Ectodermal cell (in vitro differentiated cells): Measurements from ENCODE around the gene GALNT16.

Experiments used
- H3K27ac ChIP-seq: 2 replicates; pipeline ENCODE4 v1.7.0; 2013; ENCODE audit warnings: mild to moderate bottlenecking, low read depth, low read length; ENCODE audit not compliant: insufficient read depth, poor library complexity, severe bottlenecking
- H3K27me3 ChIP-seq: 2 replicates; pipeline ENCODE4 v1.7.0; 2013; ENCODE audit warnings: mild to moderate bottlenecking, low read length; ENCODE audit not compliant: insufficient read depth, control insufficient read depth, poor library complexity, severe bottlenecking
- H3K36me3 ChIP-seq: one replicate; pipeline ENCODE4 v1.7.0; 2013; ENCODE audit warnings: low read length; ENCODE audit not compliant: control insufficient read depth, insufficient read depth
- H3K4me1 ChIP-seq: one replicate; pipeline ENCODE4 v1.7.0; 2013; ENCODE audit warnings: low read length; ENCODE audit not compliant: control insufficient read depth, insufficient read depth
- H3K4me3 ChIP-seq: 2 replicates; pipeline ENCODE4 v1.7.0; 2013; ENCODE audit warnings: low read depth, low read length, control low read depth; ENCODE audit not compliant: insufficient read depth
- H3K9me3 ChIP-seq: 2 replicates; pipeline ENCODE4 v1.7.0; 2013; ENCODE audit warnings: mild to moderate bottlenecking, low read length, moderate library complexity; ENCODE audit not compliant: control insufficient read depth
- WGBS, 2 experiments: methylation state at CpG; one replicate each; pipeline ENCODE4 v1.1.7; 2013; ENCODE audit warnings: missing lambda C conversion rate in 2 of 2; 5-methylcytosine and 5-hydroxymethylcytosine counted together

GALNT16 gene

DNA sequence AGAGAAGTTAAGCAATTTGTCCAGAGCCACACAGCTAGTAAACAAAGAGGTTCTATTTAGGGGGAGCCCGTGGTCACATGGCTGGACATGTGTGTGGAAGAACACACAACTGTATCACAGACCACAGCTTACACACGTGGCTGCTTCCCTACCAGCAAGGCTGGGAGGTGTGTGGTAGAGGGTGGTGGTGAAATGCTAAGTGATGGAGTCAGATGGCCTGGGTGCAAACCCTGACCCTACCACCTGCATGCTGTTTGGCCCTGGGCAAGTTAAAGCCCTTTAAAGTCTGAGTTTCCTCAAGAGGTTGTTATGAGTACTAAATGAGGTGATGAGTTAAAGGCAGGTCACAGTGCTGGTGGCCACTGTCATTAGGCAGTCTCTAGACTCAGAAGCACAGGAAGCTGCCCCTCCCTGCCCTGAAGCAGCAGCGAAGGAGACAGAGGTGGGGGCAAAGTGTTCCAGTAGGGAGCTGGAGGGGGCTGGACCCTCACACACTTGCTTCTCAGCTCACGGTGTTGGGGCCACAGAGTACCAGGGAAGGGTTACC lies 73.9 kb downstream of the GALNT16 start:
- Histone ChIP-seq H3K36me3 (no peaks in the 10 kb centered on the region), H3K9me3 (no peaks in the 10 kb centered on the region), H3K4me3 (no peak overlapping the region), H3K27ac (no peak overlapping the region), H3K27me3 (no peaks in the 10 kb centered on the region), H3K4me1 (no peaks in the 10 kb centered on the region)
- WGBS, 2 experiments, result 80 to 88% methylated on average over 4 of the region's 4 CpGs

DNA sequence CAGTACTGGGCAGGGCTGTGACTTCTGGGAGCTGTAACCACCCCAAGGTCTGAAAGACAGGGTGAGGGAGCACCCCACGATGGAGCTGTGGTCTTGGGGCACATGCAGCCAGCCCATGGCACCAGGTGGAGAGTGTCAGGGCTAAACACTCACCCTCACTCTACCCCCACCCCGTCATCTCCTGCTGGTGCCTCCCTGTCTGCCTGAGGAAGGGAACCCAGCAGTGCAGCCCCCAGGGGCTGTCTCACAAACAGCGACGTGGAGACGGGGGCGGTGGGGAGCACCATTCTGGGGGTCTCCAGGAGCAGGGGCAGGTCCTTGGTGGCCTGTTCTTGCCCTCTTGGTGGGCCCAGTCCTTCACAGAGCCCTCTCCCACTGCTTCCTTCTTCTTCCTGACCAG lies 74.6 kb downstream of the GALNT16 start:
- no peak overlapping the region for H3K4me3 ChIP-seq
- 90 to 92% methylated on average over 6 of the region's 6 CpGs for WGBS, 2 experiments
- no peaks in the 10 kb centered on the region for H3K27me3 ChIP-seq
- H3K4me1 ChIP-seq, result no peaks in the 10 kb centered on the region
- H3K27ac ChIP-seq, result no peak overlapping the region
- H3K9me3 ChIP-seq, result no peaks in the 10 kb centered on the region
- H3K36me3 ChIP-seq, result no peaks in the 10 kb centered on the region

DNA sequence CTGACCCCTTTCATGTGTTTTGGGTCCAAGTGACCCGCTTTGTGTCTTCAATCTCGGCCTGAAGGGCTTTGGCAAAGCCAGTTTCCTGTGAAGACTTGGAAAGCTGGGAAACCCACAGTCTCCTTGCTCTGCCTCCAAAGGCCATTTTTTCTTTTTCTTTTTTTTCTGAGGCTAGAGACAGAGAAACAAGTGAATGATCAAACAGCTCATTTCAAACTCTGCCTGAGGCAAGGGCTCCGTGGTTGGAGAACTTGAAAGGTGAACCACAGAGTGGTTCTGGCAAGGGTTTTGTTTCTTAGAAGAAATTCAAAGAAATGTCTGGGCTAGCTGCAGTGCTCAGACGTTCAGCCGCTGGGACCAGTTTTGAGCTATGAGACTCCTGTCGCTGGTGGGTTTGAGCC lies 75.4 kb downstream of the GALNT16 start:
- no peak overlapping the region for H3K27ac ChIP-seq
- H3K4me1 ChIP-seq, result no peaks in the 10 kb centered on the region
- H3K9me3 ChIP-seq, result no peaks in the 10 kb centered on the region
- no peaks in the 10 kb centered on the region for H3K36me3 ChIP-seq
- no peak overlapping the region for H3K4me3 ChIP-seq
- 77 to 80% methylated on average over 6 of the region's 6 CpGs for WGBS, 2 experiments
- H3K27me3 ChIP-seq, result no peaks in the 10 kb centered on the region

DNA sequence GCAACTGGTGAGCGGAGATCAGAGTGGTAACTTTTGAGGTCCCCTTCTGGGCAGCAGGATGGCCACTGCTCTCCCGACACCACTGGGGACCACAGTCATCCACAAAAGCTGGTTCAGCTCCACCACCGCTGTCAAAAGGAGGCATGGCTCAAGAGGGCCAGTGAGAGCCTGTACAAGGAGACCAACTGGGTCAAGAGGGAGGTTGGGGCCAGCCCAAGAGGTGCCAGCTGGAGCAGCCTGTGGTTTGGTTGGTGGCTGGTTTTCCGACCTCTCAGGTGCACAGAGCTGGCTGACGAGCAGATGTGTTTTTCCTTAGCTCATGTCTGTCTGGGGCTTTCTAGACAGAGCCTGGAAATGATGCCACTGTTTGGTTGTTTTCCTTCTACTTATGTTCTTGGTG lies 78.0 kb downstream of the GALNT16 start:
- H3K36me3 ChIP-seq, result no peaks in the 10 kb centered on the region
- H3K4me3 ChIP-seq, result no peak overlapping the region
- no peaks in the 10 kb centered on the region for H3K4me1 ChIP-seq
- 91 to 94% methylated on average over 5 of the region's 5 CpGs for WGBS, 2 experiments
- H3K9me3 ChIP-seq, result no peaks in the 10 kb centered on the region
- H3K27me3 ChIP-seq, result no peaks in the 10 kb centered on the region
- H3K27ac ChIP-seq, result no peak overlapping the region

DNA sequence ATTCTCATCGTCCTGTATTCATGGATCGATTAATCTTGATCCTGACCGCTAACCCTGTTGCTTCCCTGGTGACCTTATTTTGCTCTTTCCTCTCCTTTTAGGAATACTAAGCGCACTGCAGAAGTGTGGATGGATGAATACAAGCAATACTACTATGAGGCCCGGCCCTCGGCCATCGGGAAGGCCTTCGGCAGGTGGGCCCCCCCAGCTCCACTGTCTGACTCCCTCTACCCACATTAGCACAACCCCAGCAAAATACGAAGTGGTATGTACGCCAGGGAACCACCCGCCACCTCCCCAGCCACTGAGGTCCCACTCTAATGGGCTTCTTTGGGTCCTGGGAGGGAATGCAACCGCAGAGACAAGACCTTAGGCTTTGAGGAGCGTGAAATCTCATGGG lies 79.5 kb downstream of the GALNT16 start:
- Histone ChIP-seq H3K27me3 (no peaks in the 10 kb centered on the region), H3K4me1 (no peaks in the 10 kb centered on the region), H3K9me3 (no peaks in the 10 kb centered on the region), H3K36me3 (no peaks in the 10 kb centered on the region), H3K27ac (no peak overlapping the region), H3K4me3 (no peak overlapping the region)
- WGBS, 2 experiments, result 94 to 96% methylated on average over 13 of the region's 13 CpGs

DNA sequence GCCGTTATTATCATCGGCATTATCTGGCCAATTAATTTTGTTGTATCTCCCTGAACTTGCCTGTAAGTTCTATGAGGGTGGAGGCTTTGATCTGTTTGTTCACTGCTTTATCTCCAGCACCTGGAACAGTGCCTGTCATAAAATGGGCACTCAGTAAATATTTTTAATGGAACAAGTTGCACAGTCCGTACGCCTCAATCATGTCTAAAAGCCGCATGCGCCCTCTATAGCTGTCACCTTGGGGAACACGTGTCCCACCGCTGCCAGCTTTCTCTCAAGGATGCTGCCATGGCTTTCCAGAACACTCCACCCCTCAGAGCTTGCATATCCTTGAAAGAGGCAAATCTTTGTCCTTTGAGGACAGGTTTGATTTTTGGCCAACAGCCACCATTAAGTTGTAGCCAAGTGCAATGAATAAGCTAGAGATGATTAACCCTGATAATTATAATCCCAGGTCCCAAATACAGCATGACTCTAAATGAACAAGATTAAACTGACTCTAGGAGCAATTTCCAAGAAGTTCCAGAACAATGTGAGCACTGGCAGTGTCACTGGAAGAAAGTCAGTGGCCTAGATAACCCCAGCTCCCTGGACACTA lies 83.1 kb downstream of the GALNT16 start:
- no peaks in the 10 kb centered on the region for H3K36me3 ChIP-seq
- H3K4me3 ChIP-seq, result no peak overlapping the region
- no peaks in the 10 kb centered on the region for H3K9me3 ChIP-seq
- no peaks in the 10 kb centered on the region for H3K27me3 ChIP-seq
- 95 to 96% methylated on average over 8 of the region's 8 CpGs for WGBS, 2 experiments
- no peak overlapping the region for H3K27ac ChIP-seq
- H3K4me1 ChIP-seq, result no peaks in the 10 kb centered on the region

DNA sequence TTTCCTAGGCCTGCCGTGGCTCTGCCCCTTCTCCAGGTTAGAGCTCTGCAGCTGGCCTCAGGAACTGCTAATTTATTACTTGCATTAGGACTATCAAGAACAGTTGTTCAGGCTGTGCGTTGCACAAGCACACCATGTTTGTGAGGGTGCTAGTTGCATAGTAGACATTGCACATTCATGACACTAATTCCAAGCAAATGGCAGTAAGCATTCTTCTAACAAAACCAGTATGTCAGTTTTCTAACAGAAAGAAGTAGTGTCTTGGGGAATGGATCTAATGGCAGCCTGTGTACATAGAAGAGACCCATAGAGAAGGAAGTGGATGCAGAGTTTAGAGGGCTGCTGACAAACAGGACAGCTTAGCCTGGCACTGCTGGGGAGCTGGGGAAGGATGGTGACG lies 84.2 kb downstream of the GALNT16 start:
- no peaks in the 10 kb centered on the region for H3K4me1 ChIP-seq
- no peak overlapping the region for H3K4me3 ChIP-seq
- H3K27ac ChIP-seq, result no peak overlapping the region
- H3K36me3 ChIP-seq, result no peaks in the 10 kb centered on the region
- H3K9me3 ChIP-seq, result no peaks in the 10 kb centered on the region
- WGBS, 2 experiments, result 88 to 91% methylated on average over 3 of the region's 3 CpGs
- no peaks in the 10 kb centered on the region for H3K27me3 ChIP-seq

DNA sequence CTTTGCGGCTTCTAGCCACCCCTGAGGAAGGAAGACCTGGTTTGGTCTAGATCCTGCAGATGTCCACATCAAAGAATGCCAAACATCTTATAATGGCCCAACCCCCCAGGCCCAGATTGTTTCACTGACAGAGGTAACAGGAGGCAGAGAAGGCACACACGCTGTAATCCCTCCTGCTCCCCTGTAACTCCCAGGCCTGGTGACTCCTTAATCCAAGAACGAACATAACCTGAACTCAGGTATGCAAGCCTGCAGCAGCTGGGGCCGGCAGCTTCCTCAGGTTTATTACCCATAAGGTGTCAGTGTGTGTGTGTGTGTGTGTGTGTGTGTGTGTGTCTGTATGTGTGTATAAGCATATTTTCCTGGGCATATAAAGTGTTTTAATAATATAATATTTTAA lies 85.4 kb downstream of the GALNT16 start:
- Histone ChIP-seq H3K27ac (no peak overlapping the region), H3K9me3 (no peaks in the 10 kb centered on the region), H3K27me3 (no peaks in the 10 kb centered on the region), H3K4me3 (no peak overlapping the region), H3K36me3 (no peaks in the 10 kb centered on the region), H3K4me1 (no peaks in the 10 kb centered on the region)
- WGBS, 2 experiments, result 63 to 69% methylated on average over 4 of the region's 4 CpGs

DNA sequence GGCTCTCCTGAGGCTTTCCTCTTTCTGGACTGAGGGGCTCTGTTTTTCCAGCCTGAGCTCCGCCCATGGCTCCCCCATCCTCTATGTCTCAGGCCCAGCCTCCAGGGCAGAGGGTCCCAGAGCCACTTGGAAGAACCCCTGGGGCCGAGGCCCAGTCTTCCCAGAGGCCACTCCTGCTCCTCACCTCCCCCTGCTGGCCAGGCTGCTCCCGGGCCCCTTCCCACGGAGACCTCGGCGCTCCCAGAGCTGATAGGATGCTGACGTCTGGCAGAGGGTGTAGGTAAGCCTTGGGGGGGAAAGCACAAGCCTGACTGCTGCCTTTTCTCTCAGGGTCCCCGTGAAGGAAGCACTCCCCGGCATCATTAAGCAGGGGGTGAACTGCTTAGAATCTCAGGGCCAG lies 86.8 kb downstream of the GALNT16 start:
- Histone ChIP-seq H3K27me3 (no peaks in the 10 kb centered on the region), H3K36me3 (no peaks in the 10 kb centered on the region), H3K4me1 (peaks cover 13% of the 10 kb centered on the region), H3K27ac (no peak overlapping the region), H3K4me3 (no peak overlapping the region), H3K9me3 (no peaks in the 10 kb centered on the region)
- 24% methylated on average over 9 of the region's 9 CpGs for WGBS, 2 experiments

DNA sequence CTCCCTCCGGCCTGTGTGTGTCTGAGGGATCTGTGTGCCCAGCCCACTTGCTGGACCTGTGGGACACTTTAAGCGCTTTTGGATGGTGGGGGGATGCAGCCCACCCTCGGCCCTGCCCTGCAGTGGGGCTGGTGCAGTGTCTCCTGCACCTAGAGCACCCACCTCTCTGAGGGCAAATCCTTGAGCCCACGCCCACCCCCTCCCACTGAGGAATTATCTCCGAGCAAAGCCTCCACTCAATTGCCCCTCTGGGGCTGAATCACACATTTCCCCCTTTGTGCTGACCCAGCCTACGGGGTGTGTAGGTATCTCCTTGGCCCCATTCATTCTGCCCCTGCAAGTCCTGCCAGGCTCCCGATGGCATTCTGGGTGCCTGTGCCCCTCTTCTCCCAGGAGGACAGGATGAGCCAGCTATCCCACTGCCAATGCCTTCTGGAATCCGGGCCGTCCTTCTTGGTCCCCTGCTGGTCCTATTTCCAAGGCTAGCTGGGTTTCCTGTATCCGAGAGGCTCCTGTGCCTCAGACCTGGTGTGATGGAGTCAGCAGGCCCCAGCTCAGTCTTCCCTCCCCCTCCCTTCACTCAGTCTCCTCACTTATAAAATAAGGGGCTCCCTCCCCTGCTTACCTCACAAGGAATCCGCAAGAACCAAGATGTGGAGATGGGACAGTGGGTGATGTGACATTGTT lies 89.3 kb downstream of the GALNT16 start:
- H3K36me3 ChIP-seq, result no peaks in the 10 kb centered on the region
- H3K27ac ChIP-seq, result no peak overlapping the region
- H3K27me3 ChIP-seq, result no peaks in the 10 kb centered on the region
- no peaks in the 10 kb centered on the region for H3K9me3 ChIP-seq
- WGBS, 2 experiments, result 79 to 80% methylated on average over 11 of the region's 11 CpGs
- H3K4me1 ChIP-seq, result peaks cover 19% of the 10 kb centered on the region
- H3K4me3 ChIP-seq, result no peak overlapping the region
